Inflammatory macrophage treated with lipopolysaccharide for 4 hours (primary cell): Measurements from ENCODE around the gene SEL1L2.

Source experiments
- DNase-seq: peaks from one replicate; pipeline ENCODE4 v3.0.0-alpha.2; 2020

The SEL1L2 gene

GRCh38 chr20:13809855-13810254 lies 180.6 kb downstream of the SEL1L2 start:
- DNase-seq, result no peak

DNA sequence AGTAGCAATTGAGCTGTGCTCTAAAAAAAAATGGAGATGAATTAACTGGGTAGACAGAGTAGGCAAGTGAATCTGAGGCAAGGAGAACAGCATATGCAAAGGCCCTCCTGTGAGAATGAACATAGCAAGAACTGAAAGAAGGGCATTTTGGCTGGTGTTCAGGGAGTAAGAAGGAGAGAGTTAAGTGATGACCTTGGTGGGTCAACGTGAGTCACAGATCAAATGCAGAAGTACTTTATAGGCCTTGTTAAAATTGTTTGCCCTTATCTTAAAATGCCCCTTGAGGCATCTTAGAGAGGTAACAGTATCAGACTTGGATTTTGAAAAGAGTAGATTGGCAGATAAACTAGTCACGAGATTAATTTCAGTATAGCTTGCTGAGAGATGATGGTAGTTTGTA lies 181.0 kb downstream of the SEL1L2 start:
- DNase-seq, result no peak

- DNase-seq, result no peak
These were observed 189.7 kb downstream of the SEL1L2 start for GRCh38 chr20:13800728-13801134.

DNA sequence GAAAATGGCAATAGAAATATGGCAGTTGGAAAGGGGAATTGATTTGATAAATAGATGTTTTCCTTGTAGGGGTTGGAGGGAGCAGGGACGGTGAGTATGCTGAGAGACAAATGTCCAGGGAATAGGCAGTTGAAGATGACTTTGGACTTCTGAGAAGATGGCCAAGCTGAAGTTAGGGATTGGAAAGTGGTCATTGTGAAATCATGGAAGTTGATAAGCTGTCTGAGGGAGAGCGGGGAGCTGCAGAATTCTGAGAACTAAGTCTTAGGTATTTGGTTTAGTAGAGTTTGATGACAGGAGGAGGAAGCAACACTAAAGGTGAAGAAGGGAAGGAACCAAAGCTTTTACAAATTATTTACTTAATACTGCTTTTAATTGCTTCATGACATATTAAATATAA lies 190.4 kb downstream of the SEL1L2 start:
- no peak for DNase-seq
